IPS-18a (cell line): ENCODE results near the gene CD93.

ENCODE experiments used
- H3K27ac ChIP-seq: one replicate; pipeline ENCODE4 v1.5.1; 2013; ENCODE audit warnings: low read length
- H3K27me3 ChIP-seq: one replicate; pipeline ENCODE4 v1.6.1; 2013; ENCODE audit warnings: mild to moderate bottlenecking, low read length; ENCODE audit not compliant: control insufficient read depth, insufficient read depth
- H3K36me3 ChIP-seq: one replicate; pipeline ENCODE4 v1.6.1; 2013; ENCODE audit warnings: low read depth, low read length; ENCODE audit not compliant: control insufficient read depth
- H3K4me1 ChIP-seq: one replicate; pipeline ENCODE4 v1.6.1; 2013; ENCODE audit warnings: low read depth, low read length; ENCODE audit not compliant: control insufficient read depth
- H3K4me3 ChIP-seq: one replicate; pipeline ENCODE4 v1.5.1; 2013; ENCODE audit warnings: low read length
- H3K9ac ChIP-seq: one replicate; pipeline ENCODE4 v1.6.1; 2013; ENCODE audit warnings: mild to moderate bottlenecking, low read length, moderate library complexity
- H3K9me3 ChIP-seq: one replicate; pipeline ENCODE4 v1.6.1; 2013; ENCODE audit warnings: low read depth, low read length; ENCODE audit not compliant: control insufficient read depth

Gene CD93, protein sequence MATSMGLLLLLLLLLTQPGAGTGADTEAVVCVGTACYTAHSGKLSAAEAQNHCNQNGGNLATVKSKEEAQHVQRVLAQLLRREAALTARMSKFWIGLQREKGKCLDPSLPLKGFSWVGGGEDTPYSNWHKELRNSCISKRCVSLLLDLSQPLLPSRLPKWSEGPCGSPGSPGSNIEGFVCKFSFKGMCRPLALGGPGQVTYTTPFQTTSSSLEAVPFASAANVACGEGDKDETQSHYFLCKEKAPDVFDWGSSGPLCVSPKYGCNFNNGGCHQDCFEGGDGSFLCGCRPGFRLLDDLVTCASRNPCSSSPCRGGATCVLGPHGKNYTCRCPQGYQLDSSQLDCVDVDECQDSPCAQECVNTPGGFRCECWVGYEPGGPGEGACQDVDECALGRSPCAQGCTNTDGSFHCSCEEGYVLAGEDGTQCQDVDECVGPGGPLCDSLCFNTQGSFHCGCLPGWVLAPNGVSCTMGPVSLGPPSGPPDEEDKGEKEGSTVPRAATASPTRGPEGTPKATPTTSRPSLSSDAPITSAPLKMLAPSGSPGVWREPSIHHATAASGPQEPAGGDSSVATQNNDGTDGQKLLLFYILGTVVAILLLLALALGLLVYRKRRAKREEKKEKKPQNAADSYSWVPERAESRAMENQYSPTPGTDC

DNA sequence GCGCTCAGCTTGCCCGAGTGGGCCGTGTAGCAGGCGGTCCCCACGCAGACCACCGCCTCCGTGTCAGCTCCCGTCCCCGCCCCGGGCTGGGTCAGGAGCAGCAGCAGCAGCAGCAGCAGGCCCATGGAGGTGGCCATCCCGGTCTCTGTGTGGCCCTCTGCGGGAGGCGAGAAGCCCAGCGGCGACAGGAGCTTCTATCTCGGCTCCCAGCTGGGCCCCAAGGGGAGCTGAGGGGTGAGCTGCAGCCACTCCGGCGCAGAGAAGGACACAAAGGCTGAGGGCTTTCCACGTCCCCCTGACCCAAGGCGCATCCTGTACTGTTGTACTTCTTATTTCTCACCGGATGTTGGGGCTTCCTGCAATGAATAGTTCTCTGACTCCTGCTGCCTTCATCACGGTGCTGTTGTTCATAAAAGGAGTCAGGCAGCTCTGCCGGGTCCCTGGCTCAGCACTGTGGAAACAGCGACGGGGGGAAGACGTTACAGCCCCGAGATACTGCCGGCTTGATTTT lies at the start of gene CD93:
TSS of gene CD93 (minus strand) at position 269 of the 511 bp plus-strand sequence. CDS start at position 137, 132 bp downstream.
- Histone ChIP-seq H3K9me3 (no peaks in the 10 kb centered on the region), H3K4me1 (peaks cover 10% of the 10 kb centered on the region), H3K4me3 (no peak within 1 kb of the TSS), H3K27me3 (no peaks in the 10 kb centered on the region), H3K36me3 (no peaks in the 10 kb centered on the region), H3K27ac (no peak within 1 kb of the TSS), H3K9ac (no peak within 1 kb of the TSS)

DNA sequence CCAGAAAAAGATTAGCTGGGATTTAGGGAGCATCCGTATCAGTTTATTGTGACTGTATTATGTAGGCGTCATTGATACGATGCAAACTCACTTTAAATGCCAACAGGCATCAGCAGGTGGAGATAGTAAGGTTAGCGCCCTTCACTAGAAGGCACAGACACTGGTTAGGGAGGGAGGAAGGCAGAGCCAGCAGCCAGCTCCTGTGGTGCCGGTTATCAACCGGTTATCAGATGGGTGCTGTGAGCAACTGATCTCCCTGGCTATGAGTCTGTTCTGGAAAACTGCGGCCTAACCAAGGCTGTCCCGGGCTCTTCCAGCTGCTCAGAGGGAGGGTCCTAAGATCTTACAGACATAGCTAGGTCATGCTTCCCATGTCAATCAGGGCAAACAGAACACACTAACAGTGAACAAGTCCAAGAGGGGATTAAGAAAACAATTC lies 47.5 kb upstream of the CD93 start:
- no peaks in the 10 kb centered on the region for H3K9me3 ChIP-seq
- no peaks in the 10 kb centered on the region for H3K4me1 ChIP-seq
- H3K4me3 ChIP-seq, result no peak overlapping the region
- no peak overlapping the region for H3K27ac ChIP-seq
- no peaks in the 10 kb centered on the region for H3K36me3 ChIP-seq
- H3K27me3 ChIP-seq, result no peaks in the 10 kb centered on the region
- H3K9ac ChIP-seq, result no peak overlapping the region

DNA sequence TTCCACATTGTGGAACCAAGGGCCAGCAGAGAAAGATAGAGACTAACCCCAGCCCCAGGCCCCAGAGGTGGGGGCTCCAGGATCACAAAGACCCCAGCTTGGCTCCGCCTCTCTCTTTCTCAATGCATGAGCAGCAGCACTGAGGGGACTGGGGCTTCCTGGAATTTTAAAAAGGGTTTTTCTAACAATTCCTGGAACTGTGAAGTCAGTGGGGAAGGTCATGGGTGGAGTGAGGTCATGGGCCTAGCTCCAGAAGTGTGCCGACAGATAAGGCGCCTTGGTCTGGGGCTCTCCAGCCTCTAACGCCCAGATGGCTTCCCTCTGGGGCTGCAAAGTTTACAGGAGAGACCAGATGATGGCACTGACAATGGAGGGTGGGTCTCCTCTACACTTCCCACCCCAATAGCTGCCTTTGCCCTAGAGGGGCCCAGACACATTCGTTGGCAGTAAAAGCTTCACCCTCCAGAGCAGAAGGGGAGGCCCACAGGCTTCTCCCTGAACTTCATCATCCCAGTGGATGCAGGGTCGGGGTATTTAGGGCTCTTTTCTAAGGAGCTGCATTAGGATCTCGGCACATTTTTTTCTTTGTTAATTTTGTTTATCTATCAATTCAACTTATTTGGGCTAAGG lies 46.9 kb upstream of the CD93 start:
- Histone ChIP-seq H3K9ac (no peak overlapping the region), H3K4me1 (no peaks in the 10 kb centered on the region), H3K9me3 (no peaks in the 10 kb centered on the region), H3K27ac (no peak overlapping the region), H3K27me3 (no peaks in the 10 kb centered on the region), H3K36me3 (no peaks in the 10 kb centered on the region), H3K4me3 (no peak overlapping the region)

DNA sequence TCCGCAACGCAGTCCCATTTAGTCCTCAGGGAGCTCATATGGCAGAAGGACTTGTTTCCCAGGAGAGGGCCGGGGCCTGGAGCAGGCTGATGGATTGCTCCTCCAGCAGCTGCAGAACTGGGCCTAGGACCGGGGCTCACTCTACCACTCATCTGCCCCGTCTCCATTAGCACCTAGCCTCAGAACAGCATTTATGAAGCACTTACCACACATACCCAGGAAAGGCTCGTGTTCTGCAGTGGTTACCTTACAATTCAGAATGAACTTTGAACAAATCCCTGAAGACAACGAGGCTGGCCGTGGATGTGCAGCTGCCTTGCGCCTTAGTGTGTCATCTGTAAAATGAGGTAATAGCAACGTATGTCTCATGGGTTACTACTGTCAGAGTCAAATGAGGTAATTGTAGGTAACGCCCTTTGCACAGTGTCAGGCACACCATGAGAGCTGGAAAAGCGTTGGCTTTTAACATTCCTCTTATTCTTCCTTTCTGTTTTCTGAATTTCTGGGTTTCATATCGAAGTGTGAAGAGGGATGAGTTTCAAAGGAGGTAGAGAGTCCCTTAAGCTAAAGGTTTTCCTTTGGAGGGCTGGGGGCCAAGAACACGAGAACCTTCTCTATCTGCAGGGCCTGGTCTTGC lies 46.3 kb upstream of the CD93 start:
- Histone ChIP-seq H3K9ac (no peak overlapping the region), H3K9me3 (no peaks in the 10 kb centered on the region), H3K36me3 (no peaks in the 10 kb centered on the region), H3K27ac (no peak overlapping the region), H3K4me3 (no peak overlapping the region), H3K4me1 (no peaks in the 10 kb centered on the region), H3K27me3 (no peaks in the 10 kb centered on the region)

DNA sequence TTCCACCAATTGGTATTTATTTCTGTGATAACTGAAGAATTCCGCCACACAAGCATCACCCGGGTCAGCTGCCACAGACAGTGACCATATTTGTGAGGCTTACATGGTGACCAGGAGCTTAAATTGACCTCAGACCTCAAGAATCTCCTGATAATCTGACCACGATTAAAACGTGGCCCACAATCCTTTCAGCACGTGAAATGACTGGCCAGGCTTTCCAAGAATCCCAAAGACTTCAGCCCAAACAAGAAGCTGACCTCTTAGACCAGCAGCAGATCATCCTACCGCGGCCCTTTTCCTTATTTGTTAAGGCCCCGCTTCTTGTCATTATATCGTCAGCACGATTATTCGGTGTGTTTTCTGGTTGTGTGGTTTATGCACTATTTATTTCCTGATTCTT lies 45.6 kb upstream of the CD93 start:
- no peaks in the 10 kb centered on the region for H3K4me1 ChIP-seq
- no peaks in the 10 kb centered on the region for H3K27me3 ChIP-seq
- H3K9ac ChIP-seq, result no peak overlapping the region
- no peak overlapping the region for H3K4me3 ChIP-seq
- no peak overlapping the region for H3K27ac ChIP-seq
- no peaks in the 10 kb centered on the region for H3K9me3 ChIP-seq
- no peaks in the 10 kb centered on the region for H3K36me3 ChIP-seq

DNA sequence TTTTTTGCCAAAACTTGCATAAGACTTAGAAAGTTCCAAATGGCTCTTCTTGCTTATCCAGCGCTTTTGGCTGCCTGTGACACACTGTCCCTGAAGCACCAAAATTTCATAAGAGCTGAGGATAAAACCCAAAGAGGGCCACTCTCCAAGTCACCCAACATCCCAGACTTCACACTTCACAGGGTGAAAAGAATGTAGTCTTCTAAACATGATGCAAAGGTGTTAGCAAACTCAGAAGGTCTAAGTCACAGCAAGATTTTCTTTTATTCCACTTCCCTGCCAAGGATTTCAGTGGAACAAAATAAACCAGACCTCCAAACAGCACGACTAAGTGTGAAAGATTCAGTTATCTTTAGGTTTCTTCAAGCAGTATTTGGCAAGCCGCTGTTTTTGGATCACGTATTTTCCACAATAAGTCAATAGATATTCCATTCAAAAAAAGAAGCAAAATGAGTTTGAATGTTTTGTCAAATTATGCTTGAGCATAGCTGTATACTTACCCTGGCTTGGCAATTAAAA lies 44.6 kb upstream of the CD93 start:
- no peak overlapping the region for H3K4me3 ChIP-seq
- no peaks in the 10 kb centered on the region for H3K27me3 ChIP-seq
- H3K9ac ChIP-seq, result no peak overlapping the region
- no peaks in the 10 kb centered on the region for H3K9me3 ChIP-seq
- H3K27ac ChIP-seq, result no peak overlapping the region
- H3K36me3 ChIP-seq, result no peaks in the 10 kb centered on the region
- no peaks in the 10 kb centered on the region for H3K4me1 ChIP-seq

DNA sequence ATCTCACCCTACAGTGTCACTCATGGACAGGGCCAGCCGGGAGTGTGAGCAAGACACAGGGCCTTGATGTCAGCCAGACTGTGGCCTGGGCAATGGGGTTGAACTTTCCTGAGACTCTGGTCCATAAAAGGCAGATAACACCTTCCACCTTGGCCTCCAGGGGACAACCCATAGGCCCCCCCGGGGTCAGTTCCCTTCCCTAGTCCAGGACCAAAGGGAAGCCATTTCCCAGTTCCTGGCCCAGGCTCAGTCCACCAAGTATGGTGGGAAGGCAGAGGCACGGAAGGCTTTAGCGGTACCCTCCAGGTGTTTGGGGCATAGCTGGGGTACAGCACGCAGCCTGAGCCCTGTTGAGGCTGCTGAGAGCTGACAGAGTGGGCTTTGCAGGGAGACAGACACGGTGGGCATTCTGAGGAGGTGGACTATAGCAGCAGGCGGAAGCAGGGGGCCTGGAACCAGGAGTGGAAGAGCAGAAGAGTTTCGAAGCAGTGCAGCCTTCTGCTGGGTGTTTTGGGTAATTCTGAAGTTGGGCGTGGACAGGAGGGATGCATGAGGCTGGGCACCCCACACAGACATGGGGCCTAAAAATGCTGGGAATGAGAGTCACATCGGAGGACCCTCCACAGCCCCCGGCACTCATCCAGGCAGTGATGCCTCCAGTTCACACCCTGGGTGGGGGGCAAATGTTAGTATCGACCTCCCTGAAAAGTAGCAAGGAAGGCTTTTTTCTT lies 43.9 kb upstream of the CD93 start:
- Histone ChIP-seq H3K4me1 (no peaks in the 10 kb centered on the region), H3K4me3 (no peak overlapping the region), H3K9ac (no peak overlapping the region), H3K36me3 (no peaks in the 10 kb centered on the region), H3K27me3 (no peaks in the 10 kb centered on the region), H3K27ac (no peak overlapping the region), H3K9me3 (no peaks in the 10 kb centered on the region)

DNA sequence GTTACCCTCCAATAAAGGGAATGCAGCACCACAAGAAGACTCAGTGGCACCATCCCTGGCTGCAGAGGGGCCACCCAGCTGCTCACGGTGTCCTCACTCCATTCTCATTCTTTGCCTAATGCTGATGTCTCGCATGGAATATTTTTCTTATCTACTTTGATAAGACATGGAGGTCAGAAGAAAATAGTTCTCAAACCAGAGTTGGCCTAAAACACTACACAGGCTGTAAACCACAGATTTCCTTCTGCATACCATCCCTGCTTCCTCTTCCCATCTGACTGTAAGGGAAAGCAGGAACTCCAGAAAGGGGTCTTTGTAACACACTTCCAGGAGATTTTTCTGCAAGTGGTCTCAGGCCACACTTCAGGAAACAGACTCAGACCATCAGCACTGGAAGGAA lies 43.1 kb upstream of the CD93 start:
- no peaks in the 10 kb centered on the region for H3K27me3 ChIP-seq
- H3K9ac ChIP-seq, result no peak overlapping the region
- no peaks in the 10 kb centered on the region for H3K9me3 ChIP-seq
- no peak overlapping the region for H3K4me3 ChIP-seq
- no peaks in the 10 kb centered on the region for H3K4me1 ChIP-seq
- no peak overlapping the region for H3K27ac ChIP-seq
- H3K36me3 ChIP-seq, result no peaks in the 10 kb centered on the region

DNA sequence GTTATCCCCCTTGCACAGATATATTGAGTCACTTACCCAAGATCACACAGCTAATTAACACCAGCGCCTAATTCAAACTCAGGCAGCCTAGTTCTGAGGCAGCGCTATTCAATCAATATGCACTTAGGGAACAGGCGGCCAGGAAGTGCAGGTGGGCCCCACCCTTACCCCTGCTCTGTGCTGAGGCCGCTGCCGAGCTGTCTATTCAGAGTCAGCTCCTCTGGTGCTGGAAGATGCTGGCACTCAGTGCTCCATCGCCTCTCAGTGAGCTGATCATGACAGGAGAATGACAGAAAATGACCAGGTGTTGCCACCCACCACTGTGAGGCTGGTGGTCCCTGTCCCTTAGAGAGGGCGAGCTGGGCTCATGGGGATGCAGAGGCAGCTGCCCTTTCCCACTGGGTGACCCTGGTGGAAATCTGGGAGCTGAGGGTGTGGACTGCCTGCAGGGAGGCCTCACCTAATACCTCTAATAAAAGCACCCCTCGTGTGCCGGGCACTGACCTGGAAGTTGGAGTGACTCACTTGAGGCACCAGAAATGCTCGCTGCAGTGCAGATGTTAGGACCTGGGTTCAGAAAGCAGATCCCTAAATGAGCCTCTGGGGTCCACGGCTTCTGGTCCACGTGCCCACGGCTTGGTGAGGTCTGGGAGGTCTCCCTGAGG lies 42.5 kb upstream of the CD93 start:
- Histone ChIP-seq H3K4me1 (no peaks in the 10 kb centered on the region), H3K27me3 (no peaks in the 10 kb centered on the region), H3K36me3 (no peaks in the 10 kb centered on the region), H3K9ac (no peak overlapping the region), H3K4me3 (no peak overlapping the region), H3K9me3 (no peaks in the 10 kb centered on the region), H3K27ac (no peak overlapping the region)

DNA sequence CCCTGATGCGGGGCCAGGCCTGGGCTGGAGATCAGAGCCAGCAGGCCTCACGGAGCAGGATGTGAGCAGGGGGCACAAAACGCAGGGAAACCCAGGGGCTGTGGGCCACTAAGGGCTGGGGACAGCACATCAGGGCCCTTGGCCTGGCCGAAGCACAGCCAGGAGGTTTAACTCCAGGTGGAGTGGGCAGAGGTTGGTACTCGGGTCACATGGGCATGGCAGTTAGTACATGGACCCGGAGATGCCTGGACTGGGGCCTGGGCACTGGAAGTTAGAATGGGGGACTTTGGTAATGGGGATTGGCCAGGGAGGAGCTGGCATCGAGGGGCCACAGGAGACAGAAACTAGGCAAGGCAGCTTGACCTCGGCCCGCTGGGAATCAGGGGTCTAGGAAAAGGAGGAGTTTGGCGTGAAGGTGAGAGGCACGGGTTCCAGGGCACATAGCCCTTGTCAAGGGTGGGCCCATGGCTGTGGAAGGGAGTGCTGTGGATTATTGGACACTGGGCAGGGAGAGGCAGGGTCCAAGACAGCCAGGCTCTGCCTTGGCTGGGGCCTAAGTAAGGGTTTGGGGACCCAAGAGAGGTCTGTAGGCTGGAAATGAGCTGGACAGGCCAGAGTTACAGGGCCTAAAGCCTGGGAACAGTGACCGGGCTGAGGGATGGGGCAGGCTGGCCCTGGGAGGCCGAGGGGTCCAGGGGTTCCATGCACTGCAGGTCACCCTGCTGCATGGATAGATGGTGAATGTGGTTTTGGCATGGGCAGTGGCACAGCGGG lies 41.6 kb upstream of the CD93 start:
- Histone ChIP-seq H3K27ac (no peak overlapping the region), H3K4me1 (no peaks in the 10 kb centered on the region), H3K4me3 (no peak overlapping the region), H3K27me3 (no peaks in the 10 kb centered on the region), H3K9ac (no peak overlapping the region), H3K36me3 (no peaks in the 10 kb centered on the region), H3K9me3 (no peaks in the 10 kb centered on the region)
